Cardiac fibroblast (primary cell): ENCODE results near the gene REXO1.

Source experiments
- DNase-seq, 2 donors: peaks; one replicate each; pipeline versions ENCODE4 v3.0.0 to v3.0.0-alpha.2; 2010; ENCODE audit warnings: low read depth in 2 of 2
- H3K4me3 ChIP-seq, 2 donors: replicated peaks in 1 of 2; 1 replicate in 1 of 2; 2 replicates in 1 of 2; pipeline ENCODE4 v1.5.1; 2011; ENCODE audit warnings: low read depth in 2 of 2, low read length in 2 of 2, mild to moderate bottlenecking in 2 of 2, moderate library complexity in 1 of 2
- CTCF ChIP-seq: IDR thresholded peaks from one replicate; pipeline ENCODE4 v1.5.1; 2011; ENCODE audit warnings: low read depth, mild to moderate bottlenecking, low read length, inconsistent platforms

REXO1 gene

DNA sequence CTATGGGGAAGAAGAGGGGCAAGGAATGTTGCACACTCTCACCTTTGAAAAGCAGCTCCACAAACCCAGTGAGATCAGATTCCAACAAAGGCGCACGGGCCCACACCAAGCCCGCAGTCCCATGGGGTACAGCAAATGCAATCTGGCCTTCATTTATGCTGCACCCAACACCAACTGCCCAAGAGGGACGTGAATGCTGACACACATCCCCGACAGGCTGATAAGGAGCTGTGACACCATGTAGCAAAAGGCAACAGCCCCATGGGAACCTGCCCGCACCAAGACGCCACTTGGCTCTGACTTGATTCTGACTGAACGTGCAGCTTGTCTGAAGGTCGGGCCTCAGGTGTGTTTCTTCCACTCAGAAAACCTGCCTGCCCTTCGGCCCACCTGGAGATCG lies 17.3 kb downstream of the REXO1 start:
- no peak for DNase-seq
- no peak overlapping the region for H3K4me3 ChIP-seq
- no peak for TF ChIP-seq CTCF

GRCh38 chr19:1830568-1830967 lies 17.7 kb downstream of the REXO1 start:
- no peak for DNase-seq
- no peak overlapping the region for H3K4me3 ChIP-seq
- no peak for TF ChIP-seq CTCF

- TF ChIP-seq CTCF = no peak
- no peak for DNase-seq
- H3K4me3 ChIP-seq = no peak overlapping the region
Observed at GRCh38 chr19:1829958-1830357, 18.3 kb downstream of the REXO1 start.

- no peak for DNase-seq
- no peak for TF ChIP-seq CTCF
- no peak overlapping the region for H3K4me3 ChIP-seq
Observed at GRCh38 chr19:1828279-1829238, 19.7 kb downstream of the REXO1 start.

DNA sequence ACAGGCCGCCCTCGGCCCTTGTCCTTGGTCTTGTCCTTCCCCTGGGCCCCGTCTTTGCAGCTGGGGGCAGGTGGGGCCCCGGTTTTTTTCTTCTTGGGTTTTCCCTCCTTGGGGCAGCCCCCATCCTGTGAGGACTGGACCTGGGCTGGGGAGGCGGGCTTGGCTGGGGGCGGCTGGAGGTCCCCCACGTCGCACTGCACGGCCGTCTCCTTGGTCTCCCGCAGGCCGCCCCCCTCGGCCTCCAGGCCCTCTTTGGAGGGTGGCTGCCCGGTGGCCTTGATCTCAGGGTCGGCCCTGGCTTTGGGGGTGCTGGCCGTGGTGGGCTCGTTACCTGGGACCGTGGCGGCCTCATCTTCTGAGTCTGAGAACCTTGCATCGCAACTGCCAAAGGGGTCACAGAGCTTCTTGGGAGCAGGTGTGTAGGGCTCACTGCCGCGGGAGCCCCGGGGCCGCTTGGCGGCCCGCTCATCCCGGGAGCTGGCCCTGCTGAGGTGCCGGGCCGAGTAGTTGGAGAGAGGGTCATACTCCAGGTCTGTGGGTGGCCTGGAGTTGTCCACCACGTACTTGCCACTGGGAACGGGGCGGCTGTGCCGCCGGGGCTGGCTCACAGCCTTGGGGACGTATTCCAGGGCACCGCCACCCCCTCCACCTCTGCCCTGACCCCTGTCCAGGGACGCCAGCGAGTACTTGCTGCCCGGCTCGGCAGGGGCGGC lies 20.6 kb downstream of the REXO1 start:
- DNase-seq = no peak
- TF ChIP-seq CTCF = no peak
- H3K4me3 ChIP-seq = no peak overlapping the region

DNA sequence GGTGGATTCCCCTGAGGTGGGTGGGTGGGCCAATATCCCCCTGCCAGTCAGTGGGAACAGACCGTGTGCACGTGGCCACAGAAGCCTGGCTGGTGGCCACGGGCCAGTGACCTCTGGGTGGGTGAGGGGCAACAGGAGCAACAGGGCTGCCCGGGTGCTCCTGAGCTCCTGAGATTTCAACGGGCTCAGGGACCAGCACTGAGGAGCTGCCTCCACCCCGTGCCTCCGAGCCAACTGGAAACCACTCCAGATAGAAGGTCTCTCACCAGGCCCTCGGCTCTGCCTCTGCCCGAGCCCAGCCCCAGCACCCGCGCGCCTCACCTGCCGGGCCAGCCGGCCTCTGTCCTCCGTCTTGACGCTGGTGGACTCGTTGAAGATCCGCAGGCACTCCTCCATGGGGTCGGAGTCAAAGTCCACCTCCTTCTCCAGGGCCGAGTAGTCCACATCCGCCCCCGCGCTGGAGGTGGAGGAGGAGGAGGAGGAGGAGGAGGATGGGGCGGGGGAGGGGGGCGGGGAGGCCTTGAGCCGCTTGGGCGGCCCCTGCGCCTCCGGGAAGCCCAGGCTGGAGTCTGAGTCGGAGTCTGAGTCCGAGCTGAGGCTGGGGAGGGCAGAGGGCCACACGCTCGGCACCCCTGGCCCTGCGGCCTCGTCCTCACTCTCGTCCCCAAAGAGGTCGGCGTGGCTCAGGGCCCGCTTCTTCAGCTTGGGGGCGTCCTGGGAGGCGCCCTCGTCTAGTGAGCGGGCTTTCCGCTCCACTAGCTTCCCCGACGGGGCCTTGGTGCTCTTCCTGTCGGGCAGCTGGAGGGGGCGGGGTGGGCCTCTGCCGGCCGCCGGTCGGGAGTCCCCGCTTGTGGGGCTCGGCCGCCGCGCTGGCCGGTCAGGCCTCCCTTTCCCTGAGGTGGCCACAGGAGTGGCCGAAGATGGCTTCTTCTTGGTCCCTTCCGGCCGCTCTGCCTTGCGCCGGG lies 21.4 kb downstream of the REXO1 start:
- no peak for DNase-seq
- H3K4me3 ChIP-seq = no peak overlapping the region
- no peak for TF ChIP-seq CTCF
